Neural progenitor cell (in vitro differentiated cells): ENCODE data around the gene AGBL4. TPM values are rescaled to one million over a fixed set of nuclear protein-coding genes. Genes with fewer than 3 reads are reported as not detected.

Experiments
- DNase-seq: peaks from one replicate; pipeline ENCODE4 v3.0.0-alpha.2; 2016; ENCODE audit warnings: low spot score
- H2AFZ ChIP-seq: fragments of 200-600 bp; sonication (generic); replicated peaks from 2 replicates; pipeline ENCODE4 v1.6.1; 2016; ENCODE audit warnings: antibody characterized with exemption
- H3F3A ChIP-seq: fragments of 200-600 bp; sonication (generic); 2 replicates; pipeline ENCODE4 v1.6.1; 2016; ENCODE audit warnings: antibody characterized with exemption, low read depth
- H3K27ac ChIP-seq: fragments of 200-600 bp; sonication (generic); 2 replicates; pipeline ENCODE4 v1.5.1; 2016; ENCODE audit warnings: mild to moderate bottlenecking
- H3K27me3 ChIP-seq: fragments of 200-600 bp; sonication (generic); 2 replicates; pipeline ENCODE4 v1.6.1; 2016; ENCODE audit warnings: mild to moderate bottlenecking, moderate library complexity
- H3K36me3 ChIP-seq: fragments of 200-600 bp; sonication (generic); 2 replicates; pipeline ENCODE4 v1.5.1; 2016
- H3K4me1 ChIP-seq: fragments of 200-600 bp; sonication (generic); 2 replicates; pipeline ENCODE4 v1.6.1; 2016; ENCODE audit warnings: mixed run types
- H3K4me2 ChIP-seq: fragments of 200-600 bp; sonication (generic); 2 replicates; pipeline ENCODE4 v1.6.1; 2016
- H3K4me3 ChIP-seq: fragments of 200-600 bp; sonication (generic); 2 replicates; pipeline ENCODE4 v1.5.1; 2016
- H3K79me2 ChIP-seq: fragments of 200-600 bp; sonication (generic); 2 replicates; pipeline ENCODE4 v1.6.1; 2016; ENCODE audit warnings: low read depth
- H3K9ac ChIP-seq: fragments of 200-600 bp; sonication (generic); 2 replicates; pipeline ENCODE4 v1.6.1; 2016
- H3K9me3 ChIP-seq: fragments of 200-600 bp; sonication (generic); 2 replicates; pipeline ENCODE4 v1.5.1; 2016; ENCODE audit warnings: low read depth
- H4K20me1 ChIP-seq: fragments of 200-600 bp; sonication (generic); 2 replicates; pipeline ENCODE4 v1.6.1; 2016; ENCODE audit warnings: low read depth
- H3K27ac Mint-ChIP-seq: 3 replicates; pipeline ENCODE4 v1.8.0; 2021; ENCODE audit warnings: mixed read lengths
- H3K27me3 Mint-ChIP-seq: 2 replicates; pipeline ENCODE4 v1.8.0; 2022; ENCODE audit warnings: low read depth, mild to moderate bottlenecking, inconsistent platforms, moderate library complexity, mixed read lengths; ENCODE audit not compliant: insufficient read depth
- H3K36me3 Mint-ChIP-seq: 3 replicates; pipeline ENCODE4 v1.8.0; 2021; ENCODE audit warnings: mixed read lengths
- H3K4me1 Mint-ChIP-seq: 3 replicates; pipeline ENCODE4 v1.8.0; 2021; ENCODE audit warnings: mixed read lengths
- H3K4me3 Mint-ChIP-seq: 3 replicates; pipeline ENCODE4 v1.8.0; 2021; ENCODE audit warnings: mild to moderate bottlenecking, moderate library complexity, mixed read lengths
- H3K9me3 Mint-ChIP-seq: 3 replicates; pipeline ENCODE4 v1.8.0; 2020; ENCODE audit warnings: mixed read lengths
- CTCF ChIP-seq: fragments of 200-600 bp; sonication (generic); IDR thresholded peaks from 2 replicates; pipeline ENCODE4 v1.5.1; 2017; ENCODE audit warnings: antibody characterized with exemption, mild to moderate bottlenecking
- EZH2 ChIP-seq: fragments of 200-600 bp; sonication (generic); IDR thresholded peaks from 2 replicates; pipeline ENCODE4 v1.6.1; 2017; ENCODE audit warnings: antibody characterized with exemption, mild to moderate bottlenecking, moderate library complexity
- EZH2phosphoT487 ChIP-seq: fragments of 200-600 bp; sonication (generic); IDR thresholded peaks from 2 replicates; pipeline ENCODE4 v1.6.1; 2017; ENCODE audit warnings: antibody characterized with exemption
- total RNA-seq: library from RNA; depleted of rRNA; stranded (reverse); fragments of >200 nt; gene quantifications from 2 replicates; pipeline ENCODE4 v1.2.3, GENCODE V29; 2015; ENCODE audit warnings: low replicate concordance

Gene AGBL4
- total RNA-seq, 1 donor from 2014 or later, result 1.5 TPM

GRCh38 chr1:49351768-49352167 is 672.0 kb downstream of the AGBL4 start:
- Histone ChIP-seq H3K79me2 (no peaks in the 10 kb centered on the region), H3K9me3 (peaks cover 20% of the 10 kb centered on the region), H3F3A (no peaks in the 10 kb centered on the region), H4K20me1 (no peaks in the 10 kb centered on the region), H3K36me3 (no peaks in the 10 kb centered on the region), H3K4me3 (no peak overlapping the region), H3K4me2 (no peak overlapping the region), H3K9ac (no peak overlapping the region), H3K27ac (no peak overlapping the region), H3K27me3 (no peaks in the 10 kb centered on the region), H3K4me1 (no peaks in the 10 kb centered on the region), H2AFZ (no peak overlapping the region)
- no peak for DNase-seq
- Mint-ChIP-seq H3K36me3 (no peaks in the 10 kb centered on the region), H3K27me3 (peaks cover 4% of the 10 kb centered on the region), H3K4me1 (no peaks in the 10 kb centered on the region), H3K27ac (no peak overlapping the region), H3K9me3 (peaks cover 9% of the 10 kb centered on the region), H3K4me3 (no peak overlapping the region)
- no peak for TF ChIP-seq EZH2phosphoT487
- no peak for TF ChIP-seq CTCF
- no peak for TF ChIP-seq EZH2

GRCh38 chr1:49346767-49347349 is 676.9 kb downstream of the AGBL4 start:
- no peaks in the 10 kb centered on the region for H3K4me1 ChIP-seq
- H3K79me2 ChIP-seq, result no peaks in the 10 kb centered on the region
- no peaks in the 10 kb centered on the region for H3K27me3 ChIP-seq
- Mint-ChIP-seq H3K9me3 (peaks cover 10% of the 10 kb centered on the region), H3K27ac (no peak overlapping the region), H3K4me1 (no peaks in the 10 kb centered on the region), H3K36me3 (no peaks in the 10 kb centered on the region), H3K27me3 (peaks cover 2% of the 10 kb centered on the region), H3K4me3 (no peak overlapping the region)
- H3K9me3 ChIP-seq, result peaks cover 27% of the 10 kb centered on the region
- no peaks in the 10 kb centered on the region for H4K20me1 ChIP-seq
- no peak for TF ChIP-seq CTCF
- no peak for TF ChIP-seq EZH2
- no peak for TF ChIP-seq EZH2phosphoT487
- no peaks in the 10 kb centered on the region for H3F3A ChIP-seq
- no peak overlapping the region for H3K27ac ChIP-seq
- H3K9ac ChIP-seq, result no peak overlapping the region
- no peak overlapping the region for H3K4me3 ChIP-seq
- no peak for DNase-seq
- no peaks in the 10 kb centered on the region for H3K36me3 ChIP-seq
- no peak overlapping the region for H3K4me2 ChIP-seq
- no peak overlapping the region for H2AFZ ChIP-seq

GRCh38 chr1:49340576-49340975 is 683.2 kb downstream of the AGBL4 start:
- H3K4me1 Mint-ChIP-seq, result no peaks in the 10 kb centered on the region
- H3K27me3 Mint-ChIP-seq, result no peaks in the 10 kb centered on the region
- Histone ChIP-seq H3K27me3 (no peaks in the 10 kb centered on the region), H3K4me1 (no peaks in the 10 kb centered on the region), H3K4me2 (no peak overlapping the region), H3K9me3 (peaks cover 52% of the 10 kb centered on the region), H2AFZ (no peak overlapping the region), H3K36me3 (no peaks in the 10 kb centered on the region), H3F3A (no peaks in the 10 kb centered on the region), H3K4me3 (no peak overlapping the region), H3K79me2 (no peaks in the 10 kb centered on the region), H4K20me1 (no peaks in the 10 kb centered on the region), H3K27ac (no peak overlapping the region), H3K9ac (no peak overlapping the region)
- peaks cover 5% of the 10 kb centered on the region for H3K9me3 Mint-ChIP-seq
- TF ChIP-seq EZH2, result no peak
- no peak for TF ChIP-seq EZH2phosphoT487
- no peak for TF ChIP-seq CTCF
- no peak for DNase-seq
- no peak overlapping the region for H3K4me3 Mint-ChIP-seq
- no peaks in the 10 kb centered on the region for H3K36me3 Mint-ChIP-seq
- no peak overlapping the region for H3K27ac Mint-ChIP-seq
